Thyroid gland (tissue), 4 donors: ENCODE measurements around the gene PIF1.

ENCODE experiments used
- POLR2A ChIP-seq, 2 donors: fragments of 450-650 bp; IDR thresholded peaks; one replicate each; pipeline ENCODE4 v1.6.1; 2017; ENCODE audit warnings: antibody characterized with exemption in 2 of 2, mild to moderate bottlenecking in 2 of 2, moderate library complexity in 1 of 2
- TF ChIP-seq, protein P1 (sequence below), 6 experiments: fragments of 200-600 bp in 3 of 6; fragments of 450-650 bp in 3 of 6; sonication (generic) in 3 of 6; IDR thresholded peaks; one replicate each; pipeline ENCODE4 v1.5.1; 2016 to 2019; ENCODE audit warnings: antibody characterized with exemption in 6 of 6, mild to moderate bottlenecking in 2 of 6, inconsistent platforms in 1 of 6, moderate library complexity in 1 of 6

DNA sequence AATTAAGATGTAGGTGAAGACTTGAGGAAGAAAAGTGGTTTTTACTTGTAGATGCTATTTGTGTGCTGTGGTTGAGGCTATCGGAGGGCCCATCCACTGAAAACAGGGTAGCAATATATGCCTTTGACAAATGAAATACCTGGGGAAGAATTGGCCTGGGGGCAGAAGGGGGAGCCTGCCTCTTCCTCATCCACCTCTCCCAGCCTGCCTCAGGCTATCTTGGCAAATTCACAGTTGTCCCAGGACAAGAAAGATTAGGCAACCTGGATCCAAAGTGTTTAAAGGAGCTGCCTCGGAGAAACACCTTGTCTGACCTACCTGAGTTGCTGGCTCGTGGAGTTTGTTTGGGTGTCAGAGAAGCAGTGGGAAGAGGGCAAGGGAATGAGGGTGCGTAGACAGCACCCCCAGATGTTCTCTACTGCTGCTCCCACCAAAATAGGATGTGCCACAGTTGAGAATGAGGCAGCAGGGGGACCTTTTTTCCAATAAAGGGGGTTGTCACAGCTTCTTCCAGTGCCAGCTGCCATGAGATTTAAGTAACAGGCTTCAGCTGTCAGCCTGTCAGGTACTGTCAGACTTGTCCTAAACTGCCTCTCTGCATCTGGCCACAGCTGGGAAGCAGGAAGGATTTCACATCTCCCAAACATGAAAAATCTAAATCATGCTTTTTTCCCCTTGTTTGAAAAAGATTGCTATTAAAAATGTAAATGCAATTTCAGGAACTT lies 25.5 kb upstream of the PIF1 start:
- TF ChIP-seq, protein P1, sequence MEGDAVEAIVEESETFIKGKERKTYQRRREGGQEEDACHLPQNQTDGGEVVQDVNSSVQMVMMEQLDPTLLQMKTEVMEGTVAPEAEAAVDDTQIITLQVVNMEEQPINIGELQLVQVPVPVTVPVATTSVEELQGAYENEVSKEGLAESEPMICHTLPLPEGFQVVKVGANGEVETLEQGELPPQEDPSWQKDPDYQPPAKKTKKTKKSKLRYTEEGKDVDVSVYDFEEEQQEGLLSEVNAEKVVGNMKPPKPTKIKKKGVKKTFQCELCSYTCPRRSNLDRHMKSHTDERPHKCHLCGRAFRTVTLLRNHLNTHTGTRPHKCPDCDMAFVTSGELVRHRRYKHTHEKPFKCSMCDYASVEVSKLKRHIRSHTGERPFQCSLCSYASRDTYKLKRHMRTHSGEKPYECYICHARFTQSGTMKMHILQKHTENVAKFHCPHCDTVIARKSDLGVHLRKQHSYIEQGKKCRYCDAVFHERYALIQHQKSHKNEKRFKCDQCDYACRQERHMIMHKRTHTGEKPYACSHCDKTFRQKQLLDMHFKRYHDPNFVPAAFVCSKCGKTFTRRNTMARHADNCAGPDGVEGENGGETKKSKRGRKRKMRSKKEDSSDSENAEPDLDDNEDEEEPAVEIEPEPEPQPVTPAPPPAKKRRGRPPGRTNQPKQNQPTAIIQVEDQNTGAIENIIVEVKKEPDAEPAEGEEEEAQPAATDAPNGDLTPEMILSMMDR (IDR thresholded peaks at IDR 0.05): no peak
- peak in 1 of 2 donors; percentile 13 for TF ChIP-seq POLR2A (IDR thresholded peaks at IDR 0.05)
